HEK293 (cell line): Measurements from ENCODE around the gene CDC42BPA.

Experiments used
- CTCF ChIA-PET: fragments of 350-600 bp; formaldehyde crosslinking; extraction: SDS; loops from one replicate; lab custom pipeline; 2021; ENCODE audit warnings: antibody characterized with exemption; lab: Yijun Ruan, JAX
- POLR2A ChIA-PET: fragments of 300-600 bp; formaldehyde crosslinking; extraction: SDS; loops from one replicate; lab custom pipeline; 2020; ENCODE audit warnings: antibody characterized with exemption, inconsistent platforms; lab: Yijun Ruan, JAX
- H3K27ac ChIP-seq: fragments of 200-500 bp; sonication (Bioruptor generic); 2 replicates; pipeline ENCODE4 v1.5.1; 2014; ENCODE audit warnings: low read depth, low read length, control low read depth, inconsistent platforms; ENCODE audit errors: extremely low read depth
- H3K36me3 ChIP-seq, 2 experiments: fragments of 200-500 bp in 1 of 2; sonication (Bioruptor generic) in 1 of 2; 1 replicate in 1 of 2; 2 replicates in 1 of 2; pipeline ENCODE4 v1.5.1; 2014 to 2017; ENCODE audit warnings: inconsistent platforms in 2 of 2, low read length in 2 of 2; ENCODE audit not compliant: control insufficient read depth in 2 of 2, insufficient read depth in 1 of 2
- H3K4me1 ChIP-seq: fragments of 200-500 bp; sonication (Bioruptor generic); 2 replicates; pipeline ENCODE4 v1.5.1; 2014; ENCODE audit warnings: mild to moderate bottlenecking, low read length, inconsistent platforms; ENCODE audit not compliant: control insufficient read depth, insufficient read depth
- H3K4me3 ChIP-seq: 2 replicates; pipeline ENCODE4 v1.5.1; 2011; ENCODE audit warnings: low read depth, mild to moderate bottlenecking, control low read depth, low read length, moderate library complexity
- H3K9me3 ChIP-seq: fragments of 200-500 bp; sonication (Bioruptor generic); 2 replicates; pipeline ENCODE4 v1.5.1; 2014; ENCODE audit warnings: low read depth, low read length, inconsistent platforms; ENCODE audit not compliant: control insufficient read depth, insufficient read depth
- BCL11B ChIP-seq: fragments of 450-650 bp; formaldehyde crosslinking; IDR thresholded peaks from 2 replicates; pipeline ENCODE4 v1.5.1; 2016; ENCODE audit warnings: low read depth, missing biosample characterization, missing genetic modification characterization
- GLIS1 ChIP-seq: fragments of 450-650 bp; formaldehyde crosslinking; IDR thresholded peaks from 2 replicates; pipeline ENCODE4 v1.5.1; 2016; ENCODE audit warnings: missing biosample characterization, missing genetic modification characterization
- KLF10 ChIP-seq: fragments of 450-650 bp; IDR thresholded peaks from 2 replicates; pipeline ENCODE4 v1.5.1; 2018; ENCODE audit warnings: missing biosample characterization, mild to moderate bottlenecking, missing genetic modification characterization
- MEIS1 ChIP-seq: sonication (generic); formaldehyde crosslinking; IDR thresholded peaks from 2 replicates; pipeline ENCODE4 v1.8.1; 2022; ENCODE audit warnings: missing genetic modification reagents, mild to moderate bottlenecking, borderline replicate concordance
- SALL2 ChIP-seq: fragments of 450-650 bp; formaldehyde crosslinking; IDR thresholded peaks from 2 replicates; pipeline ENCODE4 v1.5.0; 2017; ENCODE audit warnings: missing biosample characterization, mild to moderate bottlenecking, missing genetic modification characterization, borderline replicate concordance
- SP7 ChIP-seq: fragments of 450-650 bp; formaldehyde crosslinking; IDR thresholded peaks from 2 replicates; pipeline ENCODE4 v1.5.1; 2016; ENCODE audit warnings: missing biosample characterization, missing genetic modification characterization
- ZBTB20 ChIP-seq: fragments of 450-650 bp; formaldehyde crosslinking; IDR thresholded peaks from 2 replicates; pipeline ENCODE4 v1.5.1; 2016; ENCODE audit warnings: missing biosample characterization, missing genetic modification characterization
- ZFP3 ChIP-seq: fragments of 450-650 bp; formaldehyde crosslinking; IDR thresholded peaks from 2 replicates; pipeline ENCODE4 v1.5.1; 2016; ENCODE audit warnings: low read depth, missing biosample characterization, missing genetic modification characterization
- ZNF140 ChIP-seq: fragments of 450-650 bp; formaldehyde crosslinking; IDR thresholded peaks from 2 replicates; pipeline ENCODE4 v1.5.1; 2016; ENCODE audit warnings: missing biosample characterization, missing genetic modification characterization
- ZNF214 ChIP-seq: fragments of 450-650 bp; formaldehyde crosslinking; IDR thresholded peaks from 2 replicates; pipeline ENCODE4 v1.5.1; 2017; ENCODE audit warnings: missing biosample characterization, mild to moderate bottlenecking, missing genetic modification characterization, borderline replicate concordance
- ZNF23 ChIP-seq: fragments of 450-650 bp; formaldehyde crosslinking; IDR thresholded peaks from 2 replicates; pipeline ENCODE4 v1.5.1; 2016; ENCODE audit warnings: missing biosample characterization, missing genetic modification characterization, borderline replicate concordance
- ZNF266 ChIP-seq: fragments of 450-650 bp; formaldehyde crosslinking; IDR thresholded peaks from 2 replicates; pipeline ENCODE4 v1.5.1; 2016; ENCODE audit warnings: missing biosample characterization, missing genetic modification characterization, low read depth
- ZNF341 ChIP-seq: fragments of 450-650 bp; formaldehyde crosslinking; IDR thresholded peaks from 2 replicates; pipeline ENCODE4; 2016; ENCODE audit warnings: low read depth, missing biosample characterization, missing genetic modification characterization
- ZNF37A ChIP-seq: fragments of 450-650 bp; IDR thresholded peaks from 2 replicates; pipeline ENCODE4 v1.5.1; 2018; ENCODE audit warnings: missing biosample characterization, missing genetic modification characterization
- ZNF473 ChIP-seq: fragments of 450-650 bp; formaldehyde crosslinking; IDR thresholded peaks from 2 replicates; pipeline ENCODE4 v1.5.1; 2017; ENCODE audit warnings: missing biosample characterization, missing genetic modification characterization
- ZNF501 ChIP-seq: fragments of 450-650 bp; formaldehyde crosslinking; IDR thresholded peaks from 2 replicates; pipeline ENCODE4 v1.5.1; 2016; ENCODE audit warnings: missing biosample characterization, missing genetic modification characterization
- ZNF561 ChIP-seq: fragments of 450-650 bp; IDR thresholded peaks from 2 replicates; pipeline ENCODE4 v1.5.1; 2018; ENCODE audit warnings: missing biosample characterization, missing genetic modification characterization, borderline replicate concordance
- ZNF76 ChIP-seq: fragments of 450-650 bp; formaldehyde crosslinking; IDR thresholded peaks from 2 replicates; pipeline ENCODE4; 2016; ENCODE audit warnings: low read depth, missing biosample characterization, missing genetic modification characterization, borderline replicate concordance
- ZNF785 ChIP-seq: fragments of 450-650 bp; formaldehyde crosslinking; IDR thresholded peaks from 2 replicates; pipeline ENCODE4 v1.5.1; 2016; ENCODE audit warnings: missing biosample characterization, missing genetic modification characterization
- TF ChIP-seq, protein P1 (sequence below): fragments of 450-650 bp; IDR thresholded peaks from 2 replicates; pipeline ENCODE4 v1.5.1; 2018; ENCODE audit warnings: missing biosample characterization, missing genetic modification characterization
- TF ChIP-seq, protein P2 (sequence below): fragments of 450-650 bp; formaldehyde crosslinking; IDR thresholded peaks from 2 replicates; pipeline ENCODE4 v1.5.1; 2016; ENCODE audit warnings: missing biosample characterization, missing genetic modification characterization
- TF ChIP-seq, protein P3 (sequence below): fragments of 450-650 bp; formaldehyde crosslinking; IDR thresholded peaks from 2 replicates; pipeline ENCODE4 v1.5.1; 2016; ENCODE audit warnings: missing biosample characterization, missing genetic modification characterization

The CDC42BPA gene

DNA sequence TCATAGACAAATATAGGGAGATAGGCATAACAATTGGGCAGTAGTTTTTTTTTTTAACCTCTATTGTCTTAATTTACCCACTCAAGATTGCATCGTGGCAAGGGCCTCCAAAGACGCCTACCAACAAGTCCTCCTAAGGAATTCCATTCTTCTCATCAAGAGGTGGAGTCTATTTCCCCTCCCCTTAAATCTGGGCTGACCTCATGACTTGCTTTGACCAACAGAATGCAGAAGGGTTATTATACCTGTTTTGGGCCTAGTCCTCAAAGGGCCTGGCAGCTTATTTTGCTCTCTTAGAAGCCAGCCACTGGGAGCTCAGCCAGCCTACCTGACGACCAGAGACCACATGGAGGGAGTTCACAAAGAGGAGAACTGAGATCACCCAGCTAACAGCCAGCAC is 285.9 kb downstream of the CDC42BPA start:
- CTCF ChIA-PET: interaction anchor here (0.6 kb wide), 1 partner anchor 13 kb away, joined by 3 read pairs; no protein-coding TSS in a partner anchor

DNA sequence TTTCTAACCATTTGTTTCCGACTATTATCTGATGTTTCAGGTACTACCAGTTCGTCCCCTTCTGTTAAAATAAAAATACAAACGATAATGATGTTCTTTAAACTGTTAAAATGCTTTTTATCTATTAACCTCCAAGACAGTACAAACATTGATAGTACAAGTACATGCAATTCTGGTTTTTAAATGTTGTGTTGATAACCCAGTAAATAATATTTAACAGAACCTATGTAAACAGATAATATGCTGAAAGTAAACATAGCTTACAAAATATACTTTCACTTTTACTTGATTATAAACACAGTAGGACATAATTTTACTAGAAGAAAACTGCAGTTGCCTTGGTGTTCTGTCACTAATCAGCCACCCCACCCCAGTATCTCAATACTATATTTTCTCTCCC is 301.3 kb downstream of the CDC42BPA start:
- H3K4me3 ChIP-seq: no peak overlapping the region
- no peak overlapping the region for H3K27ac ChIP-seq
- ChIA-PET POLR2A (no interaction called here), CTCF (interaction anchor here (0.5 to 0.6 kb wide), 2 partner anchors 26 to 177 kb away, joined by 3 to 4 read pairs; no protein-coding TSS in a partner anchor)
- H3K9me3 ChIP-seq: no peaks in the 10 kb centered on the region
- TF ChIP-seq ZNF561 (no peak), ZNF473 (tag by site-specific recombination) (no peak), SP7 (tag by site-specific recombination) (no peak), ZNF785 (tag by site-specific recombination) (no peak)
- no peaks in the 10 kb centered on the region for H3K4me1 ChIP-seq
- peaks cover 15 to 20% of the 10 kb centered on the region in 2 experiments for H3K36me3 ChIP-seq

More for the DNA sequence above, 285.9 kb downstream of the CDC42BPA start:
- TF ChIP-seq ZNF214 (tag by site-specific recombination): no peak
- TF ChIP-seq SALL2: no peak
- TF ChIP-seq ZNF76: no peak
- TF ChIP-seq, protein P1, sequence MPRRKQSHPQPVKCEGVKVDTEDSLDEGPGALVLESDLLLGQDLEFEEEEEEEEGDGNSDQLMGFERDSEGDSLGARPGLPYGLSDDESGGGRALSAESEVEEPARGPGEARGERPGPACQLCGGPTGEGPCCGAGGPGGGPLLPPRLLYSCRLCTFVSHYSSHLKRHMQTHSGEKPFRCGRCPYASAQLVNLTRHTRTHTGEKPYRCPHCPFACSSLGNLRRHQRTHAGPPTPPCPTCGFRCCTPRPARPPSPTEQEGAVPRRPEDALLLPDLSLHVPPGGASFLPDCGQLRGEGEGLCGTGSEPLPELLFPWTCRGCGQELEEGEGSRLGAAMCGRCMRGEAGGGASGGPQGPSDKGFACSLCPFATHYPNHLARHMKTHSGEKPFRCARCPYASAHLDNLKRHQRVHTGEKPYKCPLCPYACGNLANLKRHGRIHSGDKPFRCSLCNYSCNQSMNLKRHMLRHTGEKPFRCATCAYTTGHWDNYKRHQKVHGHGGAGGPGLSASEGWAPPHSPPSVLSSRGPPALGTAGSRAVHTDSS (tag by site-specific recombination): no peak
- TF ChIP-seq, protein P2, sequence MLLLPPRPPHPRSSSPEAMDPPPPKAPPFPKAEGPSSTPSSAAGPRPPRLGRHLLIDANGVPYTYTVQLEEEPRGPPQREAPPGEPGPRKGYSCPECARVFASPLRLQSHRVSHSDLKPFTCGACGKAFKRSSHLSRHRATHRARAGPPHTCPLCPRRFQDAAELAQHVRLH (tag by site-specific recombination): no peak
- TF ChIP-seq ZNF37A: no peak
- no peak for TF ChIP-seq ZNF501
- TF ChIP-seq ZFP3 (tag by site-specific recombination): no peak
- TF ChIP-seq ZNF140 (tag by site-specific recombination): no peak
- no peak for TF ChIP-seq ZNF341 (tag by site-specific recombination)
- no peak for TF ChIP-seq MEIS1 (CRISPR knock-in tag)
- no peak for TF ChIP-seq ZBTB20
- TF ChIP-seq KLF10 (tag by site-specific recombination): no peak
- TF ChIP-seq ZNF266 (tag by site-specific recombination): no peak
- TF ChIP-seq BCL11B (tag by site-specific recombination): no peak
- no peak for TF ChIP-seq GLIS1 (tag by site-specific recombination)
- TF ChIP-seq, protein P3, sequence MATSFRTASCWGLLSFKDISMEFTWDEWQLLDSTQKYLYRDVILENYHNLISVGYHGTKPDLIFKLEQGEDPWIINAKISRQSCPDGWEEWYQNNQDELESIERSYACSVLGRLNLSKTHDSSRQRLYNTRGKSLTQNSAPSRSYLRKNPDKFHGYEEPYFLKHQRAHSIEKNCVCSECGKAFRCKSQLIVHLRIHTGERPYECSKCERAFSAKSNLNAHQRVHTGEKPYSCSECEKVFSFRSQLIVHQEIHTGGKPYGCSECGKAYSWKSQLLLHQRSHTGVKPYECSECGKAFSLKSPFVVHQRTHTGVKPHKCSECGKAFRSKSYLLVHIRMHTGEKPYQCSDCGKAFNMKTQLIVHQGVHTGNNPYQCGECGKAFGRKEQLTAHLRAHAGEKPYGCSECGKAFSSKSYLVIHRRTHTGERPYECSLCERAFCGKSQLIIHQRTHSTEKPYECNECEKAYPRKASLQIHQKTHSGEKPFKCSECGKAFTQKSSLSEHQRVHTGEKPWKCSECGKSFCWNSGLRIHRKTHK: no peak
- TF ChIP-seq ZNF23 (tag by site-specific recombination): no peak
- Histone ChIP-seq H3K27ac (no peak overlapping the region), H3K4me1 (no peaks in the 10 kb centered on the region), H3K4me3 (no peak overlapping the region), H3K36me3 (peaks cover 11 to 23% of the 10 kb centered on the region in 2 experiments), H3K9me3 (no peaks in the 10 kb centered on the region)
- POLR2A ChIA-PET: no interaction called here
